Left lung (tissue), 10 donors: ENCODE measurements around the gene USP44. TPM values are rescaled to one million over a fixed set of nuclear protein-coding genes. Genes with fewer than 3 reads are reported as not detected.
"Not testable (repeated sequence)": the region's sequence is repeated elsewhere in the genome, so short reads cannot be mapped to it uniquely, and the experiment has no call there.

Experiments
- ATAC-seq: fragments of 200-7000 bp; cut with Tn5 transposase; one replicate; pipeline ENCODE4 v1.9.1; 2020; ENCODE audit warnings: moderate library complexity
- DNase-seq, 4 donors: peaks; one replicate each; pipeline ENCODE4 v3.0.0-alpha.2; 2013 to 2020
- H3K27ac ChIP-seq, 2 donors: fragments of 200-600 bp; sonication (generic) in 1 of 2; one replicate each; pipeline versions ENCODE4 v1.5.0 to v1.8.0; 2020 to 2021
- H3K27me3 ChIP-seq, 2 donors: fragments of 200-600 bp; sonication (generic) in 1 of 2; one replicate each; pipeline versions ENCODE4 v1.5.0 to v1.8.0; 2020 to 2021
- H3K36me3 ChIP-seq, 2 donors: fragments of 200-600 bp; sonication (generic) in 1 of 2; one replicate each; pipeline versions ENCODE4 v1.5.0 to v1.8.0; 2020 to 2021
- H3K4me1 ChIP-seq, 2 donors: fragments of 200-600 bp; one replicate each; pipeline ENCODE4 v1.8.0; 2021
- H3K4me3 ChIP-seq, 2 donors: fragments of 200-600 bp; sonication (generic) in 1 of 2; one replicate each; pipeline versions ENCODE4 v1.5.0 to v1.8.0; 2020 to 2021; ENCODE audit warnings: mild to moderate bottlenecking in 1 of 2
- H3K9me3 ChIP-seq, 2 donors: fragments of 200-600 bp; sonication (generic) in 1 of 2; one replicate each; pipeline versions ENCODE4 v1.5.0 to v1.8.0; 2020 to 2021
- CTCF ChIP-seq, 2 donors: fragments of 200-600 bp; sonication (generic) in 1 of 2; IDR thresholded peaks; one replicate each; pipeline versions ENCODE4 v1.5.0 to v1.8.0; 2021; ENCODE audit warnings: antibody characterized with exemption in 2 of 2
- intact Hi-C, 2 donors: fragments of 100-400 bp; cut with DNase I; formaldehyde crosslinking; loops; one replicate each; pipeline versions ENCODE4 v1.11.2 to v1.14.2; 2022
- polyA plus RNA-seq, 6 donors: library from polyadenylated mRNA; unstranded; fragments of 120-200 nt; gene quantifications; one replicate each; pipeline ENCODE4 v1.2.1, GENCODE V29; 2013; ENCODE audit not compliant: insufficient read length in 6 of 6
- total RNA-seq, 2 donors: library from RNA; stranded (reverse); fragmentation: NEBNext Ultra II Directional; extraction: Animal tissue kit (Norgen Biotek cat#: 25700); gene quantifications; one replicate each; pipeline ENCODE4 v1.2.1, GENCODE V29; 2021
- donor health status: DM: no; HTN: yes; CAD: no.
- donor health status: DM: no; HTN: no; CAD: no.

The USP44 gene
- total and polyA plus RNA-seq, 8 donors, result 3.4 to 13.4 (median 4.0) TPM

- TF ChIP-seq CTCF (IDR thresholded peaks at IDR 0.05), result no peak
- H3K27ac ChIP-seq, result no peak overlapping the region
- H3K36me3 ChIP-seq, result no peaks in the 10 kb centered on the region
- H3K4me3 ChIP-seq, result no peak overlapping the region
- H3K4me1 ChIP-seq, result no peaks in the 10 kb centered on the region
- H3K9me3 ChIP-seq, result no peaks in the 10 kb centered on the region
- ATAC-seq, result no peak
- no peak for DNase-seq
- intact Hi-C loops, result no loop called here
- H3K27me3 ChIP-seq, result peaks cover 0 to 17% of the 10 kb centered on the region in 2 donors
Observed at GRCh38 chr12:95577820-95578219, 26.5 kb upstream of the USP44 start.

- H3K27me3 ChIP-seq, result peaks cover 0 to 17% of the 10 kb centered on the region in 2 donors
- no peaks in the 10 kb centered on the region for H3K36me3 ChIP-seq
- intact Hi-C loops, result no loop called here
- peak; percentile 48 to 72 for TF ChIP-seq CTCF (IDR thresholded peaks at IDR 0.05)
- H3K4me1 ChIP-seq, result no peaks in the 10 kb centered on the region
- ATAC-seq (peak; percentile 90), DNase-seq (peak in 2 of 4 donors; percentile 15 to 30)
- no peaks in the 10 kb centered on the region for H3K9me3 ChIP-seq
- no peak overlapping the region for H3K4me3 ChIP-seq
- H3K27ac ChIP-seq, result no peak overlapping the region
Observed at GRCh38 chr12:95574799-95575452, 23.6 kb upstream of the USP44 start.

- no peak for TF ChIP-seq CTCF (IDR thresholded peaks at IDR 0.05)
- DNase-seq, result no peak
- H3K9me3 ChIP-seq, result no peaks in the 10 kb centered on the region
- no peak overlapping the region for H3K4me3 ChIP-seq
- peaks cover 0 to 17% of the 10 kb centered on the region in 2 donors for H3K27me3 ChIP-seq
- H3K36me3 ChIP-seq, result no peaks in the 10 kb centered on the region
- intact Hi-C loops, result no loop called here
- H3K4me1 ChIP-seq, result no peaks in the 10 kb centered on the region
- ATAC-seq, result no peak
- H3K27ac ChIP-seq, result no peak overlapping the region
Observed at GRCh38 chr12:95573951-95574576, 22.8 kb upstream of the USP44 start.

- no peaks in the 10 kb centered on the region for H3K4me1 ChIP-seq
- DNase-seq, result no peak
- H3K27ac ChIP-seq, result no peak overlapping the region
- H3K4me3 ChIP-seq, result no peak overlapping the region
- ATAC-seq, result no peak
- peaks cover 0 to 17% of the 10 kb centered on the region in 2 donors for H3K27me3 ChIP-seq
- no peak for TF ChIP-seq CTCF (IDR thresholded peaks at IDR 0.05)
- intact Hi-C loops, result no loop called here
- no peaks in the 10 kb centered on the region for H3K36me3 ChIP-seq
- H3K9me3 ChIP-seq, result no peaks in the 10 kb centered on the region
Observed at GRCh38 chr12:95571369-95571768, 20.1 kb upstream of the USP44 start.

GRCh38 chr12:95568045-95568444 is 16.8 kb upstream of the USP44 start:
- H3K4me1 ChIP-seq, H3K36me3 ChIP-seq, H3K4me3 ChIP-seq, H3K9me3 ChIP-seq, ATAC-seq, DNase-seq, H3K27ac ChIP-seq, intact Hi-C loops, H3K27me3 ChIP-seq: not testable (repeated sequence)
